OCI-M2 (cell line): ENCODE measurements around the gene SPEM1.

Experiments
- DNase-seq: peaks from one replicate; lab custom pipeline; 2025; ENCODE audit not compliant: unreplicated experiment; lab: John Stamatoyannopoulos, UW

SPEM1 gene

GRCh38 chr17:7418472-7419152, 1.5 kb upstream of the SPEM1 start:
- no peak for DNase-seq

GRCh38 chr17:7421186-7421585, 1.1 kb downstream of the SPEM1 start:
- DNase-seq, result no peak

GRCh38 chr17:7423679-7424078, 3.6 kb downstream of the SPEM1 start:
- no peak for DNase-seq

GRCh38 chr17:7425316-7425715, 5.2 kb downstream of the SPEM1 start, which contains the start of gene SPEM2:
Gene SPEM2, plus strand, starts transcription at chr17:7425616. Its CDS starts 73 bp downstream, at chr17:7425689.
- DNase-seq, result no peak

GRCh38 chr17:7425756-7426155, 5.6 kb downstream of the SPEM1 start:
- DNase-seq, result no peak

GRCh38 chr17:7426203-7426863, 6.2 kb downstream of the SPEM1 start:
- no peak for DNase-seq

- DNase-seq, result no peak
These were observed 6.9 kb downstream of the SPEM1 start for GRCh38 chr17:7426896-7427489.

GRCh38 chr17:7427549-7427948, 7.4 kb downstream of the SPEM1 start:
- no peak for DNase-seq

GRCh38 chr17:7428557-7428956, 8.4 kb downstream of the SPEM1 start, which contains the start of gene SPEM3:
Gene SPEM3, plus strand, starts transcription at chr17:7428857. Its CDS starts 46 bp downstream, at chr17:7428903.
- no peak for DNase-seq

GRCh38 chr17:7429722-7430121, 9.6 kb downstream of the SPEM1 start:
- no peak for DNase-seq

GRCh38 chr17:7431231-7431630, 11.1 kb downstream of the SPEM1 start:
- no peak for DNase-seq

GRCh38 chr17:7432296-7432695, 12.2 kb downstream of the SPEM1 start:
- no peak for DNase-seq

GRCh38 chr17:7435676-7436555, 15.8 kb downstream of the SPEM1 start:
- DNase-seq, result no peak

GRCh38 chr17:7436556-7437368, 16.6 kb downstream of the SPEM1 start:
- no peak for DNase-seq

GRCh38 chr17:7437369-7437863, 17.3 kb downstream of the SPEM1 start:
- no peak for DNase-seq

GRCh38 chr17:7437950-7438614, 18.0 kb downstream of the SPEM1 start:
- no peak for DNase-seq

- DNase-seq, result no peak
These were observed 18.7 kb downstream of the SPEM1 start for GRCh38 chr17:7438656-7439460.

GRCh38 chr17:7439462-7440112, 19.5 kb downstream of the SPEM1 start, which contains the start of gene FGF11:
Gene FGF11, plus strand, starts transcription at chr17:7439512. Its CDS starts 109 bp downstream, at chr17:7439621.
- no peak for DNase-seq
